Measurements from ENCODE around the gene GIMAP6. TPM values are rescaled to one million over a fixed set of nuclear protein-coding genes. Genes with fewer than 3 reads are reported as not detected.
"Not testable (repeated sequence)": the region's sequence is repeated elsewhere in the genome, so short reads cannot be mapped to it uniquely, and the experiment has no call there.

The GIMAP6 gene
- total RNA-seq, 1 experiment from 2014 or later = 0.56 TPM

DNA sequence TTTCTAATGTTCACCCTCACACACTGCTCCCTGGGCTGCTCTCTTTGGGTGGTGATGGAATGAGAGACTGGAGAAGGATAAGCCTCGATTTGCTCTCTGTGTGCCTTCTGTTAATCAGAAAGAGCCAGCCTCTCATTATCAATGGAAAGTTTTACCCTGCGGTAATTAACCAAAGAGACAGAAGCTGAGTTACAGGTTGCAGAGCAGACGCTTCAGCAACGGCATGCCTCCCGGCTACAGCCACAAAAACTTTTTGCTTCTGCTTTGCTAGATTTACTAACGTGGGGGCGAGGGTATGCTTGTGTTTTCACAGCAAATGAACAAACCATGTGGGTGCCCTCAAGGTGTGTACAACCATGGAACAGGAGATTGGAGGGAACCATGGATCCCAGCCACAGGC, 47.0 kb downstream of the GIMAP6 start:
- DNase-seq (ENCODE audit: low spot score) = no peak

DNA sequence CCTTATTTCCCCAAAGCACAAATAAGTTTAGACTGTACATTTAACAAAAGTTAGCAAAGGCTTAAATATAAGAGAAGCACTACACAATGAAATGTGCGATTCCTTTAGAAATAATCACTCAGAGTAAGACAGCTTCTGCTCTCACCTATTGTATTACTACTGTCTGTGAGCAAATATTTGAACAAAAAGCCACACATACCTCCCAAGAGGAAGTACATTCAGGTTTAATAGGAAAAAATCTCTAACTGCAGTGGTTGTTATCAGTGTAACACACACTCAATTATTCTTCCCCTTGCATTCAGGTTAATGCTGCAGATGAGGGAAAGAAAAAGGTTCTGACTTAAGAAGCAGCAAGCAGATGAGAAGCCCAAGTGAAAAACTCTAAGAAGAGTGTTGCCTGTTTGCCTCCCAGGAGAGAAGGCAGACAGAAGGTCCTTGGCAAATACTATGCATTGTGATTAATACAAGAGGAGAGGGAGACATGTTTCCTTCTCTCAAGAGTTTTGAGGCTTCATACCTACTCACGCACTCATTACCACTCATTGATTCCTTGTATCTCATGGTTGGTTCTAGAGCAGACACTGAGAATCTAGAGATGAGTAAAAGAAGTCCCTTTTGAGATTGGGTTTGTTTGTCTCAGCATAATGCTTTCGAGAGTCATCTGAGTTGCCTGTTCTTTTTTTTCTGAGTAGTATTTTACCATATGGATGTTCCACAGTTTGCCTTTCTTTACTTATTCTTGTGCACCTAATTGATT, 51.4 kb downstream of the GIMAP6 start:
- no peak for DNase-seq (ENCODE audit: low spot score)

DNA sequence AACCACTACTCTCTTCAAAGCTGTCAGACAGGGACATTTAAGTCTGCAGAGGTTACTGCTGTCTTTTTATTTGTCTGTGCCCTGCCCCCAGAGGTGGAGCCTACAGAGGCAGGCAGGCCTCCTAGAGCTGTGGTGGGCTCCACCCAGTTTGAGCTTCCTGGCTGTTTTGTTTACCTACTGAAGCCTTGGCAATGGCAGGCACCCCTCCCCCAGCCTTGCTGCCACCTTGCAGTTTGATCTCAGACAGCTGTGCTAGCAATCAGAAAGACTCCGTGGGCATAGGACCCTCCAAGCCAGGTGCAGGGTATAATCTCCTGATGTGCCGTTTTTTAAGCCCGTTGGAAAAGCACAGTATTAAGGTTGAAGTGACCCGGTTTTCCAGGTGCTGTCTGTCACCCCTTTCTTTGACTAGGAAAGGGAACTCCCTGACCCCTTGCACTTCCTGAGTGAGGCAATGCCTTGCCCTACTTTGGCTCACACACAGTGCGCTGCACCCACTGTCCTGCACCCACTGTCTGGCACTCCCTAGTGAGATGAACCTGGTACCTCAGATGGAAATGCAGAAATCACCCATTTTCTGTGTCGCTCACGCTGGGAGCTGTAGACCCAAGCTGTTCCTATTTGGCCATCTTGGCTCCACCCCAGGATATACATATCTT, 52.1 kb downstream of the GIMAP6 start:
- not testable (repeated sequence) for DNase-seq (ENCODE audit: low spot score)

Other genes starting within 250 kb of the GIMAP6 start
- not detected in 2 replicates for gene GIMAP8, start 181.8 kb downstream of the GIMAP6 start, total RNA-seq (2014; rRNA removed; shearing (Covaris generic))
- gene GIMAP7, start 117.5 kb downstream of the GIMAP6 start, total RNA-seq (2014; rRNA removed; shearing (Covaris generic)) = not detected in 2 replicates
- 0.12 TPM in 1 of 2 replicates, not detected in the other for gene GIMAP4, start 65.0 kb downstream of the GIMAP6 start, total RNA-seq (2014; rRNA removed; shearing (Covaris generic))
- 19.7 and 22.0 TPM in 2 replicates for gene GIMAP2, start 53.3 kb upstream of the GIMAP6 start, total RNA-seq (2014; rRNA removed; shearing (Covaris generic))
- not detected in 2 replicates for gene GIMAP1, start 84.2 kb upstream of the GIMAP6 start, total RNA-seq (2014; rRNA removed; shearing (Covaris generic))
- 0.12 and 1.2 TPM in 2 replicates for gene GIMAP5, start 105.0 kb upstream of the GIMAP6 start, total RNA-seq (2014; rRNA removed; shearing (Covaris generic))
- 0.27 and 0.76 TPM in 2 replicates for gene TMEM176B, start 168.0 kb upstream of the GIMAP6 start, total RNA-seq (2014; rRNA removed; shearing (Covaris generic))
- not detected in 2 replicates for gene TMEM176A, start 168.4 kb upstream of the GIMAP6 start, total RNA-seq (2014; rRNA removed; shearing (Covaris generic))
- gene AOC1, start 220.1 kb upstream of the GIMAP6 start, total RNA-seq (2014; rRNA removed; shearing (Covaris generic)) = 0.31 TPM in 1 of 2 replicates, not detected in the other